COLO829 (cell line): ENCODE measurements around the gene MED8.
"Not testable (repeated sequence)": the region's sequence is repeated elsewhere in the genome, so short reads cannot be mapped to it uniquely, and the experiment has no call there.

Experiments used
- DNase-seq: peaks from one replicate; pipeline ENCODE4 v3.0.0; 2012; ENCODE audit warnings: low spot score

MED8 gene

GRCh38 chr1:43421976-43422750, 32.6 kb upstream of the MED8 start:
- DNase-seq = no peak

GRCh38 chr1:43421396-43421795, 31.8 kb upstream of the MED8 start:
- DNase-seq = no peak

GRCh38 chr1:43420874-43421273, 31.3 kb upstream of the MED8 start:
- DNase-seq = no peak

- DNase-seq = no peak
Measured at GRCh38 chr1:43419627-43420425, 30.2 kb upstream of the MED8 start.

- no peak for DNase-seq
Measured at GRCh38 chr1:43418858-43419257, 29.3 kb upstream of the MED8 start.

- DNase-seq = no peak
Measured at GRCh38 chr1:43415901-43416300, 26.3 kb upstream of the MED8 start.

GRCh38 chr1:43414634-43415223, 25.1 kb upstream of the MED8 start:
- DNase-seq = peak; percentile 33

GRCh38 chr1:43413426-43413825, 23.8 kb upstream of the MED8 start:
- DNase-seq = not testable (repeated sequence)

- DNase-seq = no peak
Measured at GRCh38 chr1:43410571-43410970, 21.0 kb upstream of the MED8 start.

GRCh38 chr1:43405876-43406234, 16.3 kb upstream of the MED8 start:
- no peak for DNase-seq

- DNase-seq = peak; percentile 37
Measured at GRCh38 chr1:43405219-43405875, 15.7 kb upstream of the MED8 start.

- no peak for DNase-seq
Measured at GRCh38 chr1:43404353-43404752, 14.8 kb upstream of the MED8 start.

GRCh38 chr1:43402089-43402865, 12.7 kb upstream of the MED8 start:
- DNase-seq = no peak

GRCh38 chr1:43400441-43400840, 10.8 kb upstream of the MED8 start:
- not testable (repeated sequence) for DNase-seq

GRCh38 chr1:43398227-43398626, 8.6 kb upstream of the MED8 start:
- DNase-seq = no peak

GRCh38 chr1:43396059-43396458, 6.5 kb upstream of the MED8 start:
- DNase-seq = no peak

GRCh38 chr1:43395523-43395922, 5.9 kb upstream of the MED8 start:
- DNase-seq = no peak

GRCh38 chr1:43392702-43393101, 3.1 kb upstream of the MED8 start:
- DNase-seq = no peak

- DNase-seq = no peak
Measured at GRCh38 chr1:43388613-43389012, 987 bp downstream of the MED8 start.

GRCh38 chr1:43387976-43388599, 1.5 kb downstream of the MED8 start:
- DNase-seq = no peak

- no peak for DNase-seq
Measured at GRCh38 chr1:43386676-43387075, 2.9 kb downstream of the MED8 start.
